CD4-positive, alpha-beta memory T cell (primary cell): ENCODE data around the gene LHX1. TPM values are rescaled to one million over a fixed set of nuclear protein-coding genes. Genes with fewer than 3 reads are reported as not detected.
A peak's percentile ranks its signal among the peaks of the same experiment; 100 is the strongest.

Experiments
- CTCF ChIA-PET: fragments of 350-600 bp; sonication (Branson Sonifier 250); formaldehyde crosslinking; loops from one replicate; lab custom pipeline; 2021; ENCODE audit warnings: inconsistent platforms; ENCODE audit not compliant: partially characterized antibody; lab: Charles Lee
- POLR2A ChIA-PET: fragments of 350-600 bp; sonication (Branson Sonifier 250); formaldehyde crosslinking; loops from one replicate; lab custom pipeline; 2021; ENCODE audit not compliant: partially characterized antibody; lab: Charles Lee
- DNase-seq, 5 donors: peaks; one replicate each; pipeline versions ENCODE4 v3.0.0 to v3.0.0-alpha.2; 2020 to 2022; ENCODE audit warnings: mixed read lengths in 1 of 5
- H3K27ac ChIP-seq: one replicate; pipeline ENCODE4 v1.7.0; 2013; ENCODE audit warnings: low read depth, low read length
- H3K27me3 ChIP-seq: 2 replicates; pipeline ENCODE4 v1.7.0; 2013; ENCODE audit warnings: mild to moderate bottlenecking, low read length, moderate library complexity; ENCODE audit not compliant: insufficient read depth
- H3K36me3 ChIP-seq: 2 replicates; pipeline ENCODE4 v1.7.0; 2013; ENCODE audit warnings: mild to moderate bottlenecking, low read length, moderate library complexity; ENCODE audit not compliant: insufficient read depth
- H3K4me1 ChIP-seq: 2 replicates; pipeline ENCODE4 v1.7.0; 2013; ENCODE audit warnings: mild to moderate bottlenecking, low read length, moderate library complexity; ENCODE audit not compliant: insufficient read depth
- H3K4me3 ChIP-seq, 2 donors: one replicate each; pipeline ENCODE4 v1.7.0; 2013; ENCODE audit warnings: low read length in 2 of 2, mild to moderate bottlenecking in 1 of 2
- H3K9me3 ChIP-seq, 2 donors: one replicate each; pipeline ENCODE4 v1.7.0; 2013; ENCODE audit warnings: low read length in 2 of 2, control low read depth in 1 of 2; ENCODE audit not compliant: control insufficient read depth in 1 of 2
- H3K27ac Mint-ChIP-seq, 7 donors: one replicate each; pipeline ENCODE4 v1.8.0; 2020 to 2021; ENCODE audit warnings: mixed read lengths in 7 of 7, mild to moderate bottlenecking in 6 of 7, inconsistent platforms in 3 of 7, moderate library complexity in 3 of 7
- H3K27me3 Mint-ChIP-seq, 2 donors: one replicate each; pipeline ENCODE4 v1.8.0; 2020 to 2021; ENCODE audit warnings: mixed read lengths in 2 of 2
- H3K36me3 Mint-ChIP-seq, 2 donors: one replicate each; pipeline ENCODE4 v1.8.0; 2020 to 2021; ENCODE audit warnings: mixed read lengths in 2 of 2, inconsistent platforms in 1 of 2, mild to moderate bottlenecking in 1 of 2
- H3K4me1 Mint-ChIP-seq, 4 donors: one replicate each; pipeline ENCODE4 v1.8.0; 2020 to 2021; ENCODE audit warnings: mixed read lengths in 4 of 4, mild to moderate bottlenecking in 1 of 4
- H3K4me3 Mint-ChIP-seq, 8 donors: one replicate each; pipeline ENCODE4 v1.8.0; 2020 to 2021; ENCODE audit warnings: mixed read lengths in 8 of 8, mild to moderate bottlenecking in 7 of 8, moderate library complexity in 6 of 8, inconsistent platforms in 3 of 8
- H3K9me3 Mint-ChIP-seq, 8 donors: one replicate each; pipeline ENCODE4 v1.8.0; 2020 to 2021; ENCODE audit warnings: mixed read lengths in 8 of 8, mild to moderate bottlenecking in 5 of 8, inconsistent platforms in 3 of 8, moderate library complexity in 1 of 8
- intact Hi-C: fragments of 100-400 bp; cut with micrococcal nuclease; formaldehyde crosslinking; loops from one replicate; pipeline ENCODE4 v1.15.1; 2023
- polyA plus RNA-seq, 2 donors: library from polyadenylated mRNA; unstranded; fragments of 300-500 nt; fragmentation: Illumina TruSeq; gene quantifications; one replicate each; pipeline ENCODE4 v1.2.3, GENCODE V29; 2021
- total RNA-seq, 2 experiments: library from RNA; stranded (reverse); gene quantifications; one replicate each; pipeline ENCODE4 v1.2.3, GENCODE V29; 2021

LHX1 gene
- total and polyA plus RNA-seq, 4 experiments from 2014 or later, result not detected

- no peaks in the 10 kb centered on the region for H3K9me3 ChIP-seq
- CTCF ChIA-PET, result no interaction called here
- DNase-seq, result peak in 2 of 5 donors; percentile 35 to 37
- no peak overlapping the region for H3K27ac ChIP-seq
- H3K36me3 ChIP-seq, result no peaks in the 10 kb centered on the region
- Mint-ChIP-seq H3K36me3 (peaks cover 0 to 2% of the 10 kb centered on the region in 2 donors), H3K27ac (no peak overlapping the region), H3K4me1 (peaks cover 17 to 55% (median 30%) of the 10 kb centered on the region in 4 donors), H3K27me3 (peaks cover 64% of the 10 kb centered on the region in 2 donors), H3K9me3 (peaks cover 0 to 31% (median 3%) of the 10 kb centered on the region in 8 donors), H3K4me3 (no peak overlapping the region)
- H3K4me3 ChIP-seq, result no peak overlapping the region
- peaks cover 94% of the 10 kb centered on the region for H3K27me3 ChIP-seq
- peaks cover 41% of the 10 kb centered on the region for H3K4me1 ChIP-seq
- POLR2A ChIA-PET, result no interaction called here
- intact Hi-C loops, result loop anchor here (10.0 kb wide), 1 partner anchor 338 kb away; the partner anchor contains the start of gene MRM1
These were observed 5.4 kb downstream of the LHX1 start for GRCh38 chr17:36942631-36943125.

DNA sequence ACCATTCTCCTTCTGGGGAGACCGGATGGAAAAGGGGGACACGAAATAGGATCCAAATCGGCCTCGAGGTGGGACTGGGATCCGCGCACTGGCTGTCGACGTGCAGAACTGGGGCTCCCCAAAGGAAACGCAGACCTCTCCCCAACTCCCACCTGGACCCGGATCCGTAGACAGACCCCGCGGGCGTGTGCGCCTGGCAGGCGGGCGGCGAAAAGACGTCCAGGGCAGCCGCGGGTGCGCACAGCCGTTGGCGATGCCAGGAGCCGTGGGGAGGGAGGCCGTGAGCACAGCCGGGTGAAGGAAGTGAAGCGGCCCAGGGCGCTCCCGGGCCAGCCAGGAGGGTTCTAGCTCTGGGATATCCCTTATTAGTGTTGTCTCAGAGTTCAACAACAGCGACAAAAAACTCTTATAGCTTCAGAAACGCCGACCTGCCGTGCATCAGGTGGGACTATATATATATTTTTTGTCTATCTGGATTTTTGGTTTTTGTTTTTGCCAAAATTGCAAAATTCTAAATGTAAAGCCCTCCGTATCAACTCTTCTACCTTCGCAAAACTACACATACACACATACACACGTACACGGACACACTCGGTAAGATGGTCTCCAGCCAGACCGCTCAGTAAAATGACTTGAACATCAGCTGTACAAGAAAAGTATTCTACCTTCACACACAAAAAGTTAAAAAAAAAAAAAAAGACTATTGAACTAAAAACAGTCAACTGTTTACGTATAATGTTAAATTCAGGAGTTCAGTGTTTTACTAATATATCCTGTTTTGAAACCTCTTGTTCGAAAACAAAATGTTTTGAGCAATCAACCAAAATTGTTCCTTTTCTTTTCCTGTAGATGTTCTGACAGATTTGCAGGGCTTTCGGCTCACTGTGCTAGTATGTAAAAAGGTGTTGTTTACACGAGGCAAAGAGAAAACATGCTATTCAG lies 6.2 kb downstream of the LHX1 start:
- Histone ChIP-seq H3K9me3 (no peaks in the 10 kb centered on the region), H3K4me1 (peaks cover 40% of the 10 kb centered on the region)
- peaks cover 19 to 57% (median 31%) of the 10 kb centered on the region in 4 donors for H3K4me1 Mint-ChIP-seq

GRCh38 chr17:36944553-36944952 lies 7.3 kb downstream of the LHX1 start:
- Mint-ChIP-seq H3K36me3 (peaks cover 3 to 9% of the 10 kb centered on the region in 2 donors), H3K9me3 (peaks cover 0 to 23% (median 3%) of the 10 kb centered on the region in 8 donors), H3K27me3 (peaks cover 50 to 55% of the 10 kb centered on the region in 2 donors), H3K4me3 (peak overlapping the region in 2 of 8 donors; percentile 1 to 4), H3K4me1 (peaks cover 18 to 59% (median 30%) of the 10 kb centered on the region in 4 donors), H3K27ac (peak overlapping the region in 2 of 7 donors; percentile 30 to 55)
- DNase-seq, result no peak
- H3K36me3 ChIP-seq, result no peaks in the 10 kb centered on the region
- CTCF ChIA-PET, result interaction anchor here (0.9 kb wide), 1 partner anchor 9 kb away, joined by 3 read pairs; no protein-coding TSS in a partner anchor
- intact Hi-C loops, result loop anchor here (10.0 kb wide), 1 partner anchor 340 kb away; the partner anchor contains the start of gene MRM1
- peaks cover 75% of the 10 kb centered on the region for H3K27me3 ChIP-seq
- H3K27ac ChIP-seq, result no peak overlapping the region
- no peak overlapping the region for H3K4me3 ChIP-seq
- POLR2A ChIA-PET, result interaction anchor here (0.6 to 3.4 kb wide), 4 partner anchors 8 to 221 kb away, joined by 3 to 12 read pairs (median 4); partner anchors contain the start of gene LHX1
- H3K4me1 ChIP-seq, result peaks cover 34% of the 10 kb centered on the region
- H3K9me3 ChIP-seq, result no peaks in the 10 kb centered on the region

More for the DNA sequence above, 6.2 kb downstream of the LHX1 start:
- CTCF ChIA-PET, result no interaction called here
- Histone ChIP-seq H3K4me3 (no peak overlapping the region), H3K36me3 (no peaks in the 10 kb centered on the region), H3K27ac (no peak overlapping the region), H3K27me3 (peaks cover 86% of the 10 kb centered on the region)
- peak overlapping the region in 4 of 7 donors; percentile 20 to 92 (median 42) for H3K27ac Mint-ChIP-seq
- intact Hi-C loops, result loop anchor here (10.0 kb wide), 1 partner anchor 339 kb away; the partner anchor contains the start of gene MRM1
- H3K4me3 Mint-ChIP-seq, result peak overlapping the region in 7 of 8 donors; percentile 3 to 71 (median 59)
- DNase-seq, result peak in 1 of 5 donors; percentile 18
- POLR2A ChIA-PET, result interaction anchor here (3.4 kb wide), 1 partner anchor 7 kb away, joined by 12 read pairs; the partner anchor contains the start of gene LHX1
- peaks cover 0 to 1% of the 10 kb centered on the region in 2 donors for H3K36me3 Mint-ChIP-seq
- peaks cover 57 to 60% of the 10 kb centered on the region in 2 donors for H3K27me3 Mint-ChIP-seq
- H3K9me3 Mint-ChIP-seq, result peaks cover 0 to 27% (median 3%) of the 10 kb centered on the region in 8 donors

- peak overlapping the region in 2 of 7 donors; percentile 30 to 55 for H3K27ac Mint-ChIP-seq
- intact Hi-C loops, result loop anchor here (10.0 kb wide), 1 partner anchor 340 kb away; the partner anchor contains the start of gene MRM1
- Histone ChIP-seq H3K4me1 (peaks cover 36% of the 10 kb centered on the region), H3K36me3 (no peaks in the 10 kb centered on the region), H3K9me3 (no peaks in the 10 kb centered on the region), H3K4me3 (no peak overlapping the region), H3K27me3 (peaks cover 72% of the 10 kb centered on the region), H3K27ac (no peak overlapping the region)
- peaks cover 0 to 20% (median 0%) of the 10 kb centered on the region in 8 donors for H3K9me3 Mint-ChIP-seq
- DNase-seq, result no peak
- CTCF ChIA-PET, result interaction anchor here (0.9 kb wide), 1 partner anchor 9 kb away, joined by 3 read pairs; no protein-coding TSS in a partner anchor
- H3K4me3 Mint-ChIP-seq, result peak overlapping the region in 1 of 8 donors; percentile 1
- POLR2A ChIA-PET, result interaction anchor here (0.6 to 3.4 kb wide), 4 partner anchors 9 to 222 kb away, joined by 3 to 12 read pairs (median 4); partner anchors contain the start of gene LHX1
- peaks cover 22 to 60% (median 35%) of the 10 kb centered on the region in 4 donors for H3K4me1 Mint-ChIP-seq
- peaks cover 4 to 15% of the 10 kb centered on the region in 2 donors for H3K36me3 Mint-ChIP-seq
- H3K27me3 Mint-ChIP-seq, result peaks cover 45 to 50% of the 10 kb centered on the region in 2 donors
These were observed 7.9 kb downstream of the LHX1 start for GRCh38 chr17:36945140-36945539.

DNA sequence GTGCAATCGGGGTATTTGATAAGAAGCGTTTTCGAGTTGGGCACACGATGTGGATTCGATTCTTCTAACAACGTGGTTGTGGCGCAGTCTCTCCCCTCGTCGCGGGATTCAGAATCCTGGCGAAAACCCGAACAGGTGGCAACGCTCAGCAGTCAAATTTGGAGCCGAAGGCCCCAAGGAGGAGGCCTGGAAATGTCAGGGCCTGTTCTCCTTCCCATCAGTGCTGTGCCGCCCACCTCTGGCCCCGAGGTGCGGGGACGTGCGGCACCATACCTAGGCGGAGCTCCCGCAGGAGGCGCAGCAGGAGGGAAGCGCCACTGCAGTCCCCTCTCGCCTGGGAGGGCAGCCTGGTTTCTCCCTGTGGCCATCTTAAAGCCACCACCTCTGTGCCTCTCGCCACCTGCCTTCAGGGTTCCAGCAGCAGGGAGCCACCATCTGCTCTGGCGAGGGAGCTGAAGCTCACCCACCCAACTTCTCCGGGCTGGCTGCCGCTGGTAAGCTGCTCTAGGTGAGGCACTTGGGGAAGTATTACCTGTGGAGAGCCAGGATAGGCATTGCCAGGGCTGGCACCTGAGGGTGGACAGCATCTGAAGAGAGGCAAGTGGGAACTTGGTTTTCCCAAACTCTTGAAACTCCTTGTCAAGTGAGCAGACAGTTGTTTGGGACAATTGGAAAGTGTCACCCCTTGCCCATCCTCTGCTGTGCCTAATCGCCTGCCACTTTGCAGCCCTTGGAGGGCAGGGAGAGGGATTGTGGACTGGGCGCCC lies 8.9 kb downstream of the LHX1 start:
- Histone ChIP-seq H3K36me3 (peaks cover 4% of the 10 kb centered on the region), H3K27me3 (peaks cover 62% of the 10 kb centered on the region), H3K4me3 (no peak overlapping the region), H3K27ac (no peak overlapping the region), H3K4me1 (peaks cover 46% of the 10 kb centered on the region), H3K9me3 (no peaks in the 10 kb centered on the region)
- peaks cover 11 to 19% of the 10 kb centered on the region in 2 donors for H3K36me3 Mint-ChIP-seq
- H3K9me3 Mint-ChIP-seq, result peaks cover 0 to 17% (median 0%) of the 10 kb centered on the region in 8 donors
- no peak overlapping the region for H3K4me3 Mint-ChIP-seq
- H3K27ac Mint-ChIP-seq, result peak overlapping the region in 1 of 7 donors; percentile 55
- H3K27me3 Mint-ChIP-seq, result peaks cover 38 to 41% of the 10 kb centered on the region in 2 donors
- POLR2A ChIA-PET, result interaction anchor here (3.4 kb wide), 1 partner anchor 10 kb away, joined by 12 read pairs; the partner anchor contains the start of gene LHX1
- CTCF ChIA-PET, result no interaction called here
- intact Hi-C loops, result loop anchor here (10.0 kb wide), 1 partner anchor 341 kb away; the partner anchor contains the start of gene MRM1
- H3K4me1 Mint-ChIP-seq, result peaks cover 26 to 60% (median 39%) of the 10 kb centered on the region in 4 donors
- no peak for DNase-seq

DNA sequence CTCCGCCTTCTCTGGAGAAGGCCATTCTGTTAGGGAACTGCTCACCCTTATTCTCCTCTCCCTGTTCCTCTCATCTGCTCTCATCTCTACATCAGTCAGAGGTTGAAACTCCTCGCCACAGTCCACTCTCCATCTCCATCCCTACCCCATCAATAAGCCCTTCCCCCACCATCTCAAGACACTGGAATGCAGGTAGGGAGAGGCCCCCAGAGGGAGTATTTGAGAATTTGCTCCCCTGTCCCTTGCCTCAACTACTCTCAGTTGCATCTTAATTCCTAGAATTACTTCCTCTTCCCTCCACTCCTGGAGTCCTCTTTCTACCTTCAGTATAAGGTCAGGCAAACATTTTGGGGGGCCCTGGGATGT lies 9.4 kb downstream of the LHX1 start:
- Mint-ChIP-seq H3K4me3 (peak overlapping the region in 1 of 8 donors; percentile 41), H3K9me3 (peaks cover 0 to 14% (median 0%) of the 10 kb centered on the region in 8 donors), H3K27me3 (peaks cover 32 to 35% of the 10 kb centered on the region in 2 donors), H3K36me3 (peaks cover 11 to 21% of the 10 kb centered on the region in 2 donors), H3K27ac (peak overlapping the region in 1 of 7 donors; percentile 85), H3K4me1 (peaks cover 22 to 56% (median 36%) of the 10 kb centered on the region in 4 donors)
- Histone ChIP-seq H3K4me1 (peaks cover 49% of the 10 kb centered on the region), H3K9me3 (no peaks in the 10 kb centered on the region), H3K27me3 (peaks cover 56% of the 10 kb centered on the region), H3K36me3 (peaks cover 4% of the 10 kb centered on the region), H3K27ac (no peak overlapping the region), H3K4me3 (no peak overlapping the region)
- POLR2A ChIA-PET, result no interaction called here
- CTCF ChIA-PET, result no interaction called here
- intact Hi-C loops, result loop anchor here (10.0 kb wide), 1 partner anchor 342 kb away; the partner anchor contains the start of gene MRM1
- DNase-seq, result no peak
